GM21737 (cell line): ENCODE results near the gene PCNX3.

Source experiments
- ATAC-seq: cut with Tn5 transposase; IDR thresholded peaks from one replicate; pipeline ENCODE4 v1.9.1; 2021; ENCODE audit warnings: mild to moderate bottlenecking, moderate library complexity; ENCODE audit not compliant: unreplicated experiment

The PCNX3 gene

DNA sequence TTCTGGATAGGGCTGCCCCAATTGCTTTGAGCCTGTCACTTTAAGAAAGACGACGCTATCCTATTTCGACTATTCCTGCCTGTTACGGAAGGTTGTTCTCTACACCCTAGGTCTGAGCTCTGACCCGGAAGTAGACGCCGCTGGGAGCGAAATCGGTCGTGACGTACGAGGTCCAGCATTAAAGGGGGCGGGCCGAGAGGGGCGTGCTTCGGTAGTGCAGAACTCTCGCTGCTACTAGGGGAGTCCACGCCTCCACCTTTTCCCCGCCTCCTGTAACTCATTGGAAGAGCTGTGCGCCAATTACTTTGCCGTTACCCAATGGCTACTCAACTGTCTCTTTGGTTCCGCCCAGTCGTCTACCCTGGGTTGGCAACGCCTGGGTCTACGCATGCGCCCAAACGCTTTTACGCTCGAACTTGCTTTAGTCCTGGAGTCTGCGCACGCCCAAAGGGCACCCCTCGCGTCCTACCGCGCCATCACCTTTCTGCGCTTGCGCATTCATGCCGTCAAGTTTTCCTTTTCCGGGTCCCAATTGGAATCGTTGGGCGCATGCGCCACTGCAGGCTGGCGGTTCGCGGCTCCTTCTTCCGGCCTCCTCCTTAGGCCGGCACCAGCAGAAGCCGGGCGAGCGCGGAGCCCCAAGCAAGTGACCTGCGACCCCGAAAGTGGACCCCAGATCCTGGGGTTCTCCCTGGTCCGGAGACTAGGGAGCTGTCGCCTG, at the start of gene PCNX3:
TSS of gene PCNX3 (plus strand) at position 548 of the 721 bp plus-strand sequence. CDS start 536 bp downstream, outside the sequence.
- peak; percentile 70 for ATAC-seq

DNA sequence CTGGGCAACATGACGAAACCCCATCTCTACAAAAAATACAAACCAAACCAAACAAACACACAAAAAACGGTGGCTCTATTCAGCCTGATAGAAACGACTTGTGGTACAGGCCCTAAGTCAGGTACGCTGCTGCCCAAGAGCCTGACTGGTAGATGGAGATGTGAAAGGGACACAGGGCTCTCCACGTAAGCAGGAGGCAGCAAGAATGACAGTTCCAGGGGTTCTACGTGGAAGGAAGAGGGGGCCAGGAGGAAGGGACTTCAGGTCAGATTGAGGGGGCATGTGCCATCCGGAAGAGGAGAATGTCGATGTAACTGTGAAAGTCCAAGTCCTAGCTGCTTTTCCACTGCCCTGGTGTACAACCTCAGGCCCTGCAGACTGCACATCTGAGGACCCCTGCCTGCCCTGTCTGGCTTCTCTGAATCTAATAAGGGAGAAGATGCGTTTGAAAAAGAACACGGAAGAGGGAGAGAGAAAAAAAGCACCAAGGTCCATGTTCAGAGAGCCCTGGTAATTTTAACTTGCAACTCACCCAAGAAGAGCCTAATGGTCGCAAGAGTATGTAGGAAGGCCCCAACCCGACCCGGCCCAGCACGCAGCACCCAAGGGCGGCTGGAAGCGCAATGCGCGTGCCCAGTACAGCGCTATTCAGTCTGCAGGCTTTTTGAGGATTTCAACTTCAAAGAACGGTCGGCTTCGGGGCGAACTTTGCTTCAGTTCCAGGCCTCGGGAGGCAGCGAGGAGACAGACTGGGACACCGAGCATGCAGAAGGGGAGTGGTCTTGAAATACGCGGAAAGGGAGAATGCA, 46.2 kb upstream of the PCNX3 start:
- ATAC-seq: peak; percentile 2

DNA sequence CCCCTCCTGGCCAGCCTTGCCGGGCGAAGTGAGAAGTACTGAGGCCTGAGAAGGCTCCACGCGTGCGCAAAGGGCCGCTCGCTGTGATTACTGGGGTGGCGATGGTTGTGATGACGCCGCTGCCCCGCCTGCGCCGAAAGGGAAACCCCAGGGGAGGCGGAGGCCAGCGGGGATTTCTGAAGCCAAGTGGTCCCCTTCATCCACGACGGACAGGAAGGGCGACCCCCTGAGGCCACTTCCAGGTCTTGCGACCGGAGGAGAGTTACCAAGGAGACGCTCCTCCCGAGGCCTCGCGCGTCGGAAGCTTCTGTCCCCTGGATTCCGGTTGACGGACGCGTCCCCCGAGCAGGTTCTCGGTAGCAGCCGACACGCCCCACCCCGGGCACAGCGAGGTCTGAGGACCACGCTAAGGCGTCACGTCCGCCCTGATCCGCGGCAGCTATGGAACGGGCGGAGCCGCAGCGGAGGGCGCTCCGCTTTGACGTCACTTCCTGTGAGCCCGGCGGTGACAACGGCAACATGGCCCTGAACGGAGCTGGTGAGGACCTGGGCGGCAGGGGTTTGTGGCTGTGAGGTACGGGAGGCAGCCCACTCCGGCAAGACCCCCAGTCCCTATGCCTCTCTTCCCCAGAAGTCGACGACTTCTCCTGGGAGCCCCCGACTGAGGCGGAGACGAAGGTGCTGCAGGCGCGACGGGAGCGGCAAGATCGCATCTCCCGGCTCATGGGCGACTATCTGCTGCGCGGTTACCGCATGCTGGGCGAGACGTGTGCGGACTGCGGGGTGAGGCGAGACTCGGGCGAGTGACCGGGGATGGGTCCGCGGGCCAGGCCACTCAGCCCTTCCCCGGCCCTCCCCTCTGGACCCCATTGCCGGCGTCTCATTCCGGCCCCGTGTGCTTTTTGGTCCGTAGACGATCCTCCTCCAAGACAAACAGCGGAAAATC, 45.3 kb upstream of the PCNX3 start, which contains the start of gene ZNRD2:
TSS of gene ZNRD2 (plus strand) at position 505 of the 946 bp plus-strand sequence. CDS start at position 520, 15 bp downstream.
- peak; percentile 60 for ATAC-seq

DNA sequence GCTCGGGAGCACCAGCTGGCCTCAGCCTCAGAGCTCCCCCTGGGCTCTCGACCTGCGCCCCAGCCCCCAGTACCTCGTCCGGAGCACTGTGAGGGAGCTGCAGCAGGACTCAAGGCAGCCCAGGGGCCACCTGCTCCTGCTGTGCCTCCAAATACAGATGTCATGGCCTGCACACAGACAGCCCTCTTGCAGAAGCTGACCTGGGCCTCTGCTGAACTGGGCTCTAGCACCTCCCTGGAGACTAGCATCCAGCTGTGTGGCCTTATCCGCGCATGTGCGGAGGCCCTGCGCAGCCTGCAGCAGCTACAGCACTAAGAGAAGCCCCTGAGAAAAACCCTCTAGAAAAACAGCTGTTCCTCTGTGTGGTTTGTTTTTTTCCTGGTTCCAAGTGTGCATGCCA, 44.2 kb upstream of the PCNX3 start:
- no peak for ATAC-seq

DNA sequence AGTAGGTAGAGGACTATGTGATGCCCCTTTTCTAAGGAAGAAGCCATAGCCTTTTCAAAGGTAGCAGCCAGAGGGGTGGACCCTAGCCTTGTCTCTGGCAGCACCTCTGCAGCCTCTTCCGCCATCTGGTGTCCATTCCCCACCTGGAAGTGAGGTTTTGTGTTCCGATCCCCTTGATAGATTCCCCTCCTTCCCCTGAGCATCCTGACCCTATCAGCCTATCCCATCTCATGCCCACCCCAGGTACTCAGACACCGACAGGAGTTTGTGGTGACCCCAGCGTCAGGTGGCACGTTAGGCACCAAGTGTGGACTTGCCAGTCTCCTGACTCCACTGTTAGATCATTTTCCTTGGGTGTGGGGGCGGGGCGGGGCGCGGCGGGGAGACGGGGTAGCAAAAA, 43.6 kb upstream of the PCNX3 start:
- ATAC-seq: no peak

DNA sequence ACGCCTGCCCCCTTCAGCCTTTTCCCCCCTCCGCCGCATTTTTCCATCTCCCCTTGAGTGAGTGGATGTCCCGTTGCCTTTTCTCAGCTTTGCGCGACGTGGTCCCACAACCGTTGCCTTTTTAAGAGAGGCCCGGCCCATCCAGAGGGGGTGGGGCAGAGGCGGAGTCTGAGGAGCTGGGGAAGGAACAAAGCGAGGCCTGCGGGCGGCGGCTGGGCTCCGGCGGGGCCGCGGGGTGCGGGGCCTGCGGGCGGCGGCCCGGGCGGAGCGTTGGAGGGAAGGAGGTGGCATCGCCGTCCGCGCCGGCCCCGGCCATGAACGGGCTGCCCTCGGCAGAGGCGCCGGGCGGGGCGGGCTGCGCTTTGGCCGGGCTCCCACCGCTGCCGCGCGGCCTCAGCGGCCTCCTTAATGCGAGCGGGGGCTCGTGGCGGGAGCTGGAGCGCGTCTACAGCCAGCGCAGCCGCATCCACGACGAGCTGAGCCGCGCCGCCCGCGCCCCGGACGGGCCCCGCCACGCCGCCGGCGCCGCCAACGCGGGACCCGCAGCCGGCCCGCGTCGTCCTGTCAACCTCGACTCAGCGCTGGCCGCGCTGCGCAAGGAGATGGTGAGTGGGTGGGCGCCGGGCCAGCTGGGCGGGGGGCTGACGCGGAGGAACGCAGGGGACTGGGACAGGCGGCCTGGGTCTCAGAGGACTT, 43.1 kb upstream of the PCNX3 start, which contains the start of gene FAM89B:
TSS of gene FAM89B (plus strand) at position 183 of the 696 bp plus-strand sequence. CDS start at position 315, 132 bp downstream.
- no peak for ATAC-seq

DNA sequence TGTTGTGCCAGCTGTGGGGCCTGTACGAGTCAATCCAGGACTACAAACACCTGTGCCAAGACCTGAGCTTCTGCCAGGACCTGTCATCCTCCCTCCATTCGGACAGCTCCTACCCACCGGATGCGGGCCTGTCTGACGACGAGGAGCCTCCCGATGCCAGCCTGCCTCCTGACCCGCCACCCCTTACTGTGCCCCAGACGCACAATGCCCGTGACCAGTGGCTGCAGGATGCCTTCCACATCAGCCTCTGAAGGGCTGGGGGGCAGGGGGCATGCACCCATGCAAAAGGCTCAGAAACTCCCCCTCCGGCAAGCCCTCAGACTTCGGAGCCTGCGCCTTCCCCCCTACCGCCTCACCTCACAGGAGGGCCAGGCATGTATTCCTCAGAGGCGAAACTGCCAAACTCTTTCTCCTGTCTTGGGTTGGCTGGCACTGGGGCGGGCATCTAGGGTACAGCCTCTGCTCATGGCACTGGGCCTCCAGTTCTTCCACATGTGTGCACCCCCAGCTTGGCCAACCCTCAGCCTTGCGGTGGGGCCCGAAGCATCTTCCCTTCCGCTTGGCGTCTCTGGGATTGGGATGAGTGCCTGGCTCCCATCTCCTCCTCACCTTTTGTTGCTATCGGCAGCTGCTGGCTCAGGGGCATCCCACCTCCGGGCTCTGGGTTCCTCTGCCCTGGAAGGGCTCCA, 42.0 kb upstream of the PCNX3 start:
- no peak for ATAC-seq

DNA sequence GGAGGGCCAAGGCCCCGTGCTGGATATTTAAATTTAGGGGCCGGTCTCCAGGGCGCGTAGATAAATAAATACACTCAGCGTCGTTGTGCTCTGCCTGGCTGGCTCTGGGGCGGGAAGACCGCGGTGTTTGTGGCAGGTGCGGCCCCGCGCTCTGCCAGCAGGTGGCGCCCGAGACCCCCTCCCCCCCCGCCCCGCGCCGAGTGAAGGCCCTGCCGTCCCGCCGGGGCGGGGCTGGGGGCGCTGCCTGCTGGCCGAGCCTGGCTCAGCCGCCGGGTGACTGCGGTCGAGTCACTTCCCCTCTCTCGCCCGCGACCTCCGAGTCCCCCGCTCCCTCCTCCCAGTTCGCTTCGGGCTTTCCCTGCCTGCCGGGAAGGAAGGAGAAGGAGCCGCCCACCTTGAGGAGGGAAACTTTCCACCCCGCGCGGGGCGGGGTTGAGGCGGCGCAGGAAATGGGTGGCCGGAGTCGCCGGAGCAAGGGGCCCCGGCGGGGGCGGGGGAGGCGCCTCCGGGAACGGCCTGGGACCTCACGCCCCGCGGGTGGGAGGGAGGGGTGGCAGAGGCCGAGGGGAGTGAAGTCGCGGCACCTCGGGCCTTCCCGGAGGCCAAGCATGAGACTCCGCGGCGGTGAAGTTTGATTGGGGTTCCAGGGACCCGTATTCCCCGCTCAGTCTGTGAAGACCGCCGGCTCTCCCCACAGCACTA, 41.3 kb upstream of the PCNX3 start:
- peak; percentile 28 for ATAC-seq

DNA sequence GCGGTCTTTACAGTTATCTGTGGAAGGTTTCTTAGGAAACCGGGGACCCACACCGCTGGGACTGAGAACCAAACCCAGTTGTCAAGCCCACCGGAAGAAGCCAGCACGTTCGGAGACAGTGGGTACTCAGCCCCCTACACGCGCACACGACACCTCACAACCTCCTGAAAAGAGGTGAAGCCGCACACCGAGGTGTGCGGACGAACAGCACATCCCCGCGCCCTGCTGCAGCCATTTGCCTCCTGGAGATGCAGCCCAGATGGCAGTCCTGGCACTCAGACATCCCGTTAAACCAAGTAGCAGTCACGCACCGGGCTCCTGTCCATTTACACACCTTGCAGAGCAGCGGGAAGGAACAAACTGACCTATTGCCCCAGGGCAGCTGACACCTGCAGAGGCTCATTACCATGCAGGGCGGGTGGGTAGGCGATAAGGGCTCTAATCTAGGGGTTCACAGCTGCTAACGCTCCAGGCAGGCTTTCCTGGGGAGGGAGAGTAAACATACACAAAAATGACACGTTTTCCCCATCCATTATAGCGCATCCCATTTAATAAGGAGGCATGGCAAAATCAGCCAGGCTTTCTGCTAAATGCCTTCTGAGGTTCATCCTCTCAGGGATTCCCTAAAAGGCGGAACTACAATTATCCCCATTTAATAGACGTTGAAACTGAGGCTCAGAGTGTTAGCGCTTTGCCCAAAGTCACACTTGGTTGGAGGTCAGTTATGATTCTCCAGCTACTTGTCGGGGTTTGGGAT, 40.6 kb upstream of the PCNX3 start:
- no peak for ATAC-seq

DNA sequence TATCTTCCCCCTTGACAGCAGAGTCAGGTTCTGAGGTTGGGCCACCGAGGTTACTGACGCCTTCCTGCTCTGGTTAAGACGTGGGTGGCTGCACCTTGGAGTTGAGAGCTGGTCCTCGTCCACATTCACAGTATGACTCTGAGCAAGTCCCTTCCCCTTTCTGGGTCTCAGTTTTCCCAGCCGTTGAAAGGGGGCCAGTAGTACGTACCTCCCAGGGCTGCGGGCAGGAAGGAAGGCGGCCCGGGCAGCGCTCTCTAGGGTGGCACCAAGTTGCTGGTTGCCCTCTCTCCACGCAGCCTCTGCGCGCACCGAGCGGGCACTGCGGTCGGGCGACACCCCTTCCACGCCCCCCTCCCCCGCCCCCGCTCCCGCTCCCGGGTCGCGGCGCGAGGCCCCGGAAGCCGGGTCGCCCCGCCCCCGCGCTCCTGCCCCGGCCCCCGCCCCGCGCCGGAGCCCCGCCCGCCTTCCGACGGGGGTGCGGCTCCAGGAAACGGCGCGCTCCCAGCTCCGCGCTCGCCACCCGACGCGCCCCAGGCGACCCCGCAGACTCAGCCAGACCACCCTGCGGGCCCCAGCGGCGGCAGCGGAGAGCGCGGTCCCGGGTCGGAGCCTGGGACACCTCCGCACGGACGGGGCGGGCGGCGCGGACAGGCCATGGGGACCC, 39.9 kb upstream of the PCNX3 start, which contains the start of gene EHBP1L1:
TSS of gene EHBP1L1 (plus strand) at position 486 of the 664 bp plus-strand sequence. CDS start 250 bp downstream, outside the sequence.
- peak; percentile 25 for ATAC-seq

DNA sequence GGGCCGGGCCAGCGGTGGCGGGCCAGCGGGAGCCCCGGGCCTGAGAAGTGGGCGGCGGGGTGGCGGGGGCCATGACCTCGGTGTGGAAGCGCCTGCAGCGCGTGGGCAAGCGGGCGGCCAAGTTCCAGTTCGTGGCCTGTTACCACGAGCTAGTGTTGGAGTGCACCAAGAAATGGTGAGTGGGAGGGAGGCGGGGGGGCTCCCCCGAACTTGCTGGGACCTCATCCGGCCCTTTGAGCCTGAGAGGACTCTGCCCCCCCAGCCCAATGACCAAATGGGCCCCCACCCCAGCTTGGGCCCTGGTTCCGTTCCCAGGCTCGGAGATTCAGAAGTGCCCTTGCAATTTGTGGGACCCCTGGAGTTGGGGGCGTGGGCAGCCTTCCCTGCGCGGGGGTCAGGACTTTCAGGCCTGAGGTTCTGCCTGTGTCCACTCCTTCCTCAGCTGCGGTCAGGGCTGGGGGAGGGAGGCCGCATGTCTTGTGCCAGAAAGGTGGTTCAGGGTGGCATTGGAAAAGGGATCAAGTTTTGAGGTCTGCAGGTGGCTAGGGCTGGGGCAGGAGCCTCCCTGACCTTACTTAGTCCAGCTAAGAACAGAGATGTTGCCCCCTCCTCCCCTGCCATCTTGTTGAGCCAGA, 39.2 kb upstream of the PCNX3 start:
- ATAC-seq: no peak

DNA sequence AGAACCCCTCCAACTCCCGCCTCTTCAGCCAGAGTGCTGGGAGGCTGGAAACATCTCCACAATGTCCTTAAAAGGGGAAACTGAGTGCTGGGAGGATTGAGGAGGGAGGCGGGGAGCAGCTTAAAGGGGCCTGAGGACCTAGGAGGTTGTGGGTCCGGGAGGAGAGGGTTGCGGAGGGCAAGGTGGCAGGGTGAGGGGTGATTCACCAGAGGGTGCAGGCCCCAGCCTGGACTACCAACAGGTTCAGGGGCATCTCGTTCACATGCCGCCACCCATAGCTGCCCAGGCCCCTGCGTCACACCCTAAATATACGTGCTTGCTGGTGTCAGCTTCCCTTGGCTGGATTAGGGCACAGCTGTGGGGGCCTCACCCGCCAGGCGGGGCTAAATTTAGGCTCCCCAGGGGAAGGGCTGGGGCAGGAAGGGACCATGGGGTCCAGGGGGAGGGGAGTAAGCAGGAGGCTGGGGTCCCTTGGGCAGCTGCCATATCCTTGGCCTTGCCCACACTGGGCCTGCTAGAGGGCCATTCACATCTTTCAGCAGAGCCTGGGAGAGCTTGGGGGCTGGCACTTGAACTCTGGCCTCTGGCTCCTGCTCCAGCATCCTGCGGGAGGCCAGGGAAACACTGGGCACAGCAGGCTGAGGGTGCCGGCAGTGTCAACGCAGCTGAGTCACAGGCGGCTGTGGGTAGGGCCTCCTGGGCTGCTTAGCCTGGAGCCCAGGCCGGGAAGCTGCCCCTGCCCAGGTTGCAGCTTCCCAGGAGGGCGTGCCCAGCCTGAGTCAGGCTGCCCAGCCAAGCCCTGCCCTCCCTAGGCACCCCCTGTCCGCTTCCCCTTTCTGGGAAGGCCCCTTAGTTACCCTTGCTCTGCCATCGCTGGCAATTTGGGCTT, 38.5 kb upstream of the PCNX3 start:
- ATAC-seq: no peak

DNA sequence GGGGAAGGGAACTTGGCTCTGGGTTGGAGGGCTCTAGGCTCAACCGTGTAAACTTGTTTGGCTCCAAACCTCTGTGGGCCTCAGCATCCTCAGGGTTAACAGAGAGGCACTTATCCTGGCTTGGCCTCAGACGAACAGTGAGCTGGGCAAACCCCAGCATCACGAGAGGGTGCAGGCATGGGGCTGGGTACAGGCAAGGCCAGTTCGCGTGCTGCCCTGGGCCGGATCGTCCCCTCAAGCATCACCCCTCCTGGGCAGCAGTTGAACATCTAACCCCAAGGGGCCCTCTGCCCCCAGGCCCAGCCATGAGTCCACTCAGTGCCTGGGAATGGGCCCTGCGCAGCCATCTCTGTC, 37.8 kb upstream of the PCNX3 start:
- ATAC-seq: no peak

DNA sequence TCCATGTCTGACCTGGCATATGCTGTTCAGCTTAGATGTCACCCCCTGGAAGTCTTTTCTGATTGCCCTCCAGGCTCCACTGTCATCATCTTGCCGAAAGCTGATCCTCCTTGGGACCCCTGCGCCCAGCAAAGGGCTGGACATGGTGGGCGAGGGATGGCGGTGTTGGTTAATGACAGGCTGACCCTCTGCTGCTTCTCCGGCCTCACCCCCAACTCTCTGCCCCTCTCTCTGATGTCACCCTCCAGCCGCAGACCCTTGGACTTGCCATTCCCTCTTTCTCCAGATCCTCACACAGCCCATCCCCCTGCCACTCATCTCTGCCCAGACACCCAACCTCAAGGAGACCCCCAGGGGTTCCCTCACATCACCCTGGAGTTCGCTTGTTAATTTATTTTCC, 37.4 kb upstream of the PCNX3 start:
- ATAC-seq: no peak

DNA sequence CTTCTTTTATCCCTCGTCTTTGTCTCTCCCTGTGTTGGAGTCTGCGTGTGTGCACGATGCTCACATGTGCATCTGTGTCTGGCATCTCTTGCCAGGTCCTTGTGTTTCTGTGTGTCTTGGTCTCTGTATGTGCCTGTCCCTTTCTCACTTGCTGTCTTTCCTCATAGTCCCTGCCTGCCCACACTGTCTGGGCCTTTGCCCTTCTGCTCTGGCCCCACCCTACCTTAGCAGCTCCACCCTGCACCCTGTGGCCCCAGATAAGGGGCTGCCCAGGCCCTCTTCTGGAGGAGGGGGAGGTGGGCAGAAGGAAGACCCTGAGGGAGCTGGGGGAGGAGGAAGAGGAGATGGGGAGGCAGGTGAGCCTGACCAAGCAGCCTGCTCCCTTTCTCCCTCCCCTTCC, 36.9 kb upstream of the PCNX3 start:
- no peak for ATAC-seq

DNA sequence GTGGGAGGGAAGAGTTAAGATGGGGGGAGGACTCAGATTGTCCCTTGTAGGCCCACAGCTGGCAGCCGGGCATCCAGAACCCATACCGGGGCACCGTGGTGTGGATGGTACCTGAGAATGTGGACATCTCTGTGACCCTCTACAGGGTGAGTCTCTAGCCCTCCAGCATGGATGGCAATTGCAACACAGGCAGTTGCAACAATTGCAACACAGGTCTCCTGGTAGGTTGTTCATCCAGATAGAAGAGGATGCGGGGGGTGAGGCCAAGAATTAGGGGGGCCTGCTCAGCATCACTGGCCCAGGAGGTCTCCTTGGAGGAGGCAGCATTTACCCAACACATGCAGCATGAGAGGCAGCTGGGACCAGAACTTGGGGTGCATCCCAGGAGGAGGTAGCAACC, 36.3 kb upstream of the PCNX3 start:
- no peak for ATAC-seq
